DND-41 (cell line): ENCODE data around the gene IQSEC1.

Experiments used
- CTCF ChIP-seq: IDR thresholded peaks from 2 replicates; pipeline ENCODE4 v1.5.1; 2012; ENCODE audit warnings: borderline replicate concordance, low read length, moderate library complexity, mild to moderate bottlenecking; ENCODE audit not compliant: poor library complexity, severe bottlenecking; ENCODE audit errors: extremely low read depth
- EZH2 ChIP-seq: IDR thresholded peaks from 3 replicates; pipeline ENCODE4 v1.6.1; 2012; ENCODE audit warnings: borderline replicate concordance, low read depth, mild to moderate bottlenecking, moderate library complexity, low read length, inconsistent platforms; ENCODE audit not compliant: severe bottlenecking

GRCh38 chr3:12997387-12997786 is 75.8 kb downstream of the IQSEC1 start:
- TF ChIP-seq CTCF: no peak
- TF ChIP-seq EZH2: no peak
